Mesothelial cell of epicardium (in vitro differentiated cells): Measurements from ENCODE around the gene SEMA5B. TPM values are rescaled to one million over a fixed set of nuclear protein-coding genes. Genes with fewer than 3 reads are reported as not detected.

Experiments used
- DNase-seq, 2 experiments: peaks; one replicate each; pipeline ENCODE4 v3.0.0; 2021; ENCODE audit warnings: low spot score in 2 of 2; ENCODE audit not compliant: unreplicated experiment in 2 of 2
- H3K27ac Mint-ChIP-seq: 2 replicates; pipeline ENCODE4 v1.8.0; 2021; ENCODE audit warnings: mixed read lengths
- H3K27me3 Mint-ChIP-seq: 2 replicates; pipeline ENCODE4 v1.8.0; 2021; ENCODE audit warnings: low read depth, mixed read lengths
- H3K36me3 Mint-ChIP-seq: 2 replicates; pipeline ENCODE4 v1.8.0; 2021; ENCODE audit warnings: mixed read lengths
- H3K4me1 Mint-ChIP-seq: 2 replicates; pipeline ENCODE4 v1.8.0; 2021; ENCODE audit warnings: mixed read lengths
- H3K4me3 Mint-ChIP-seq: 2 replicates; pipeline ENCODE4 v1.8.0; 2021; ENCODE audit warnings: mild to moderate bottlenecking, moderate library complexity, mixed read lengths
- H3K9me3 Mint-ChIP-seq: 2 replicates; pipeline ENCODE4 v1.8.0; 2021; ENCODE audit warnings: mixed read lengths
- CTCF ChIP-seq: fragments of 200-600 bp; sonication (generic); IDR thresholded peaks from one replicate; pipeline ENCODE4 v1.5.0; 2021; ENCODE audit warnings: antibody characterized with exemption; ENCODE audit not compliant: unreplicated experiment
- total RNA-seq: library from RNA; stranded (reverse); gene quantifications from 3 replicates; pipeline ENCODE4 v1.2.1, GENCODE V29; 2021

SEMA5B gene
- total RNA-seq, 1 donor from 2014 or later, result 0.27 TPM

- Mint-ChIP-seq H3K27ac (no peak overlapping the region), H3K9me3 (no peaks in the 10 kb centered on the region), H3K4me1 (peaks cover 17% of the 10 kb centered on the region), H3K36me3 (no peaks in the 10 kb centered on the region), H3K27me3 (peaks cover 80% of the 10 kb centered on the region), H3K4me3 (no peak overlapping the region)
- DNase-seq, result no peak
- no peak for TF ChIP-seq CTCF
These were observed 36.2 kb downstream of the SEMA5B start for GRCh38 chr3:122991236-122991985.

GRCh38 chr3:122989856-122990575, 37.5 kb downstream of the SEMA5B start:
- H3K27me3 Mint-ChIP-seq, result peaks cover 90% of the 10 kb centered on the region

DNA sequence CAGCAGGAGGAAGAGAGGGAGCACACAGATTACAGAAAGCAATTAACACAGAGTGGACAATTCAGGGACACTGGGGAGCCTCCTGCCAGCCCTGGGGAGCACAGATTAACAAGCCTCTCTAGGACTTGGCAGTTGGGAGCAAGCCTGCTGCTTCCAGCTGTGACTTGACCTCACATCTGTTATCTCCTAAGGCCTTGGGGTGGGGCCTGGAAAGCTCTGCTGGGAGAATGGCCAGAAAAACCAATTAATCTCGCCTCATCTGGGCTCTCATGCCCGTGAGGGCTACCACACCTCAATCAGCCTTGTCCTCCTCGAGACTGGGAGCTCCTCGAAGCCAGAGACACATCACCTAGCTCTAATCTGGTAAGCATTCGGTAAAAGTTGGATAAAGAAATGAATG, 39.1 kb downstream of the SEMA5B start:
- peaks cover 82% of the 10 kb centered on the region for H3K27me3 Mint-ChIP-seq
- DNase-seq, result no peak
- H3K36me3 Mint-ChIP-seq, result no peaks in the 10 kb centered on the region
- H3K4me3 Mint-ChIP-seq, result no peak overlapping the region
- no peak overlapping the region for H3K27ac Mint-ChIP-seq
- no peak for TF ChIP-seq CTCF
- peaks cover 9% of the 10 kb centered on the region for H3K4me1 Mint-ChIP-seq
- no peaks in the 10 kb centered on the region for H3K9me3 Mint-ChIP-seq

More at GRCh38 chr3:122989856-122990575, 37.5 kb downstream of the SEMA5B start:
- H3K9me3 Mint-ChIP-seq, result no peaks in the 10 kb centered on the region
- no peaks in the 10 kb centered on the region for H3K36me3 Mint-ChIP-seq
- no peak for DNase-seq
- H3K4me3 Mint-ChIP-seq, result no peak overlapping the region
- peaks cover 9% of the 10 kb centered on the region for H3K4me1 Mint-ChIP-seq
- H3K27ac Mint-ChIP-seq, result no peak overlapping the region
- no peak for TF ChIP-seq CTCF

DNA sequence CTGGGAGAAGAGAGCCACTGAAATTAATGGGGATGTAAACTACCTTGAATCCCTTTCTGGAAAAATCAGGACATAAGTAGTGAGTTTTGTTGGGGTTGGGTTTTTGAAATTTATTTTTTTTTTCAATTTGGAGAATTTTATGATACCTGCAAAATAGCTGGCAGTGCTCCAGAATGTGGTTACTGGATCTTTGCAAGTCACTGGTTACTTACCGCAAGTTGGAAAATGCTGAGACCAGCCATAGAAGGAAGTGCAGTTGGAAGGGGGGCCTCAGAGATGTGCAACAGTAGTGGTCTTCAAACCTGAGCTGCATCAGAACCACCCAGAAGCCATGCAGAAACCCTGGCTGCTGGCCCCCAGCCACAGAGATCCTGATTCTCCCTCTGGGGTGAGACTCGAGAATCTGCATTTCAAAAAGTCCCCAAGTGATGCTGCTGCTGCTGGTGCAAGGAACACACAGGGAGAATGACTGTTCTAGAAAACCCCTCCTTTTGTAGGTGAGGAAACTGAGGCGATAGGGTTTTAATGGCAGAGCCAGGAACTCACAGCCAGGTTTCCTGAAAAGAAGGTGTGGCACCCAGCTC, 39.7 kb downstream of the SEMA5B start:
- peaks cover 79% of the 10 kb centered on the region for H3K27me3 Mint-ChIP-seq
- no peaks in the 10 kb centered on the region for H3K36me3 Mint-ChIP-seq
- DNase-seq, result no peak
- no peak overlapping the region for H3K27ac Mint-ChIP-seq
- H3K4me1 Mint-ChIP-seq, result peaks cover 11% of the 10 kb centered on the region
- no peak overlapping the region for H3K4me3 Mint-ChIP-seq
- TF ChIP-seq CTCF, result no peak
- H3K9me3 Mint-ChIP-seq, result no peaks in the 10 kb centered on the region

GRCh38 chr3:122987231-122987630, 40.3 kb downstream of the SEMA5B start:
- H3K4me3 Mint-ChIP-seq, result no peak overlapping the region
- DNase-seq, result no peak
- peaks cover 11% of the 10 kb centered on the region for H3K4me1 Mint-ChIP-seq
- TF ChIP-seq CTCF, result no peak
- no peaks in the 10 kb centered on the region for H3K36me3 Mint-ChIP-seq
- peaks cover 80% of the 10 kb centered on the region for H3K27me3 Mint-ChIP-seq
- no peaks in the 10 kb centered on the region for H3K9me3 Mint-ChIP-seq
- H3K27ac Mint-ChIP-seq, result no peak overlapping the region
